Measurements from ENCODE around the gene LAMB1. TPM values are rescaled to one million over a fixed set of nuclear protein-coding genes. Genes with fewer than 3 reads are reported as not detected.

LAMB1 gene
- total RNA-seq: 454 and 662 TPM in 2 replicates

DNA sequence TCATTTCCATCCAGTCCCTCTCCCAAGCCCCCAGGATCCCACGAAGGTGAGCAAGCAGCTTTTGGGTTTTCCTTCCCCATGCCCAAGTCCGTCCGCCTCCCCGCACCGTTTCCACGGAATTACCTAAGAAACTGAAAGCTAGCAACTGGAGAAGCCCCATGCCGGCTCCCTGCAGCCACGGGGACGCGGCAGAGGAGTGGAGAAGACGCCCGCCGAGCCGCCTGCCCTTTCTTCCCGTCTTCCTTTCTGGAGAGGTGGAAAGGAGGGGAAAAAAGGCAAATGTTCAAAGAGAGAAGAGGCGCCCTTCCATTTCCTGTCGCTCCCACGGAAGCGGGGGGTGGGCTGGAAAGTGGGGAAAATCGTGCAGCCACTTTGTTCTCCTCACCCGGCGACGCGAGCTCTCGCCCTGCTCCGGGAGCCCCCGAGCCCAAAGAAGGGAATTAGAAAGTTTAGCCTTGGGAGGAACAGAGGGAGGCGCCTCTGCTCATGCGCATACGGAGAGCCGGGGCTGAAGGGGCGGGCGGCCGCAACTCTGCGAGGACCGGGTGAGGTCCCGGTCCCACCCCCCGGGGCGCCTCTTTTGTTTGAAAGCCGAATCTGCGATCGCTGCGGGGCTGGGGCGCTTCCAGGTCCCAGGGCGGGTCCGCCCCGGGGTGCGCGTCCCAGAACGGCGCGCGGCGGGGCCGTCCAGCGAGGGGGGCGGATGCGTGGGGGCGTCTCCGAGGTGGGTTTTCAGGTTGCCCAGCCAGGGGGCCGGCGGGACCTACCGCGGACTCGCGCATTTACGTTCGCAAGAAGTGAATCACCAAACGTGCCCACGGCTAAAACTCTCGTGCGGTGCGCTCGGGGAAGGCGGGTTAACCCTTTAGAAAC is at the start of gene LAMB1:
LAMB1 (minus strand) TSS at position 436 of the 873 bp plus-strand sequence; CDS start at position 160, 276 bp downstream.

DNA sequence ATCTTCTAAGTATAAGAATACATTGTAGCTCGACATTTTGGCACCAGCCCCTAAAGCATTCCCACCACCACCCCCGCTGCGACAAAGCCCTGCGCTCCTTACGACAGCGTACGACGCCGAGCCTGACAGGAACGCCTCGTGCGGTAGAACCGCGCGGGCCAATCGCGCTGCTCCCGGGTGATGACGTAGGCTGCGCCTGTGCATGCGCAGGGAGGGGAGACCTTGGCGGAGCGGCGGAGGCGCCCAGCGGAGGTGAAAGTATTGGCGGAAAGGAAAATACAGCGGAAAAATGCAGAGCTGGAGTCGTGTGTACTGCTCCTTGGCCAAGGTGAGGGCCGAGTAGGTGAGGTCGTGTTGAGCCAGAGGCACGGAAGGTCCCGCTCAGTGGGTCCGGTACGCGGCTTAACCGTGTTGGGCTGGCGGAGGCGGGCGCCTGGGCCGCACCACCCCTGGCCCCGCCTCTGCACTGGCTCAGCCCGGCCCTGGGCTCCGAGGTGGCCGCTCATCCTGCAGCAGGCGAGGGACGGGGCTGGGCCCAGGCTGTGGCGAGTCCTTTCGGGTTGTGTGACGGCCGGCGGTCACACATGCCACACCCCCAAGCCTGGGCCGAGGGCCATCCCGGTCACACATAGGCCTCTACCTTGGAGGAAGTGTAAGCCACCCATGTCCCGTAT is 111.9 kb downstream of the LAMB1 start, which contains the start of gene DLD:
DLD (plus strand) TSS at position 222 of the 674 bp plus-strand sequence; CDS start at position 290, 68 bp downstream.

Other genes starting within 250 kb of the LAMB1 start
- gene SLC26A3, start 199.9 kb downstream of the LAMB1 start, total RNA-seq: not detected in 2 replicates
- 30.8 and 49.5 TPM in 2 replicates for gene DLD, start 112.0 kb downstream of the LAMB1 start, total RNA-seq
- gene LAMB4, start 127.2 kb upstream of the LAMB1 start, total RNA-seq: under 0.01 and 1.4 TPM in 2 replicates

Data from pericardium fibroblast (primary cell).